Calu3 (cell line): ENCODE results near the gene ELL2. TPM values are rescaled to one million over a fixed set of nuclear protein-coding genes. Genes with fewer than 3 reads are reported as not detected.

ENCODE experiments used
- BruUV-seq: library from RNA; stranded (reverse); fragments of 400-500 nt; replicated peaks from 2 replicates; lab custom pipeline; 2021; lab: Mats Ljungman, UMichigan
- CTCF ChIA-PET: fragments of 300-600 bp; sonication (Branson Sonifier 250); formaldehyde crosslinking; loops from one replicate; lab custom pipeline; 2022; ENCODE audit warnings: antibody characterized with exemption; lab: Charles Lee
- DNase-seq: peaks from one replicate; pipeline ENCODE4 v3.0.0; 2022
- H3K27ac Mint-ChIP-seq: one replicate; pipeline ENCODE4 v1.8.0; 2022; ENCODE audit warnings: mixed read lengths; ENCODE audit not compliant: unreplicated experiment
- H3K27me3 Mint-ChIP-seq: one replicate; pipeline ENCODE4 v1.8.0; 2022; ENCODE audit warnings: mixed read lengths; ENCODE audit not compliant: unreplicated experiment
- H3K36me3 Mint-ChIP-seq: one replicate; pipeline ENCODE4 v1.8.0; 2022; ENCODE audit warnings: mild to moderate bottlenecking, moderate library complexity, mixed read lengths; ENCODE audit not compliant: insufficient read depth, unreplicated experiment
- H3K4me1 Mint-ChIP-seq: one replicate; pipeline ENCODE4 v1.8.0; 2022; ENCODE audit warnings: mild to moderate bottlenecking, low read depth, mixed read lengths; ENCODE audit not compliant: unreplicated experiment
- H3K4me3 Mint-ChIP-seq: one replicate; pipeline ENCODE4 v1.8.0; 2022; ENCODE audit warnings: mild to moderate bottlenecking, low read depth, moderate library complexity, mixed read lengths; ENCODE audit not compliant: unreplicated experiment
- H3K9me3 Mint-ChIP-seq: one replicate; pipeline ENCODE4 v1.8.0; 2022; ENCODE audit warnings: low read depth, mixed read lengths; ENCODE audit not compliant: unreplicated experiment
- CTCF ChIP-seq: fragments of 200-600 bp; IDR thresholded peaks from one replicate; pipeline ENCODE4 v1.8.0; 2022; ENCODE audit warnings: antibody characterized with exemption; ENCODE audit not compliant: unreplicated experiment
- intact Hi-C: fragments of 100-400 bp; cut with micrococcal nuclease; formaldehyde crosslinking; loops from one replicate; pipeline ENCODE4 v1.10.0; 2022; ENCODE audit not compliant: unreplicated experiment
- total RNA-seq: library from RNA; stranded (reverse); gene quantifications from 2 replicates; pipeline ENCODE4 v1.2.3, GENCODE V29; 2022

Gene ELL2
- total RNA-seq, 1 experiment from 2014 or later: 57.7 TPM

GRCh38 chr5:95840956-95841705, 120.5 kb downstream of the ELL2 start:
- no peak for DNase-seq
- H3K4me1 Mint-ChIP-seq: peaks cover 45% of the 10 kb centered on the region
- no peak for TF ChIP-seq CTCF
- H3K27me3 Mint-ChIP-seq: no peaks in the 10 kb centered on the region
- no peak overlapping the region for H3K4me3 Mint-ChIP-seq
- intact Hi-C loops: no loop called here
- H3K9me3 Mint-ChIP-seq: no peaks in the 10 kb centered on the region
- H3K36me3 Mint-ChIP-seq: peaks cover 5% of the 10 kb centered on the region
- BruUV-seq: no TSS peak
- CTCF ChIA-PET: interaction anchor here (0.6 to 2.8 kb wide), 3 partner anchors 13 to 418 kb away, joined by 3 to 15 read pairs (median 3); no protein-coding TSS in a partner anchor
- H3K27ac Mint-ChIP-seq: no peak overlapping the region

GRCh38 chr5:95839658-95840057, 122.0 kb downstream of the ELL2 start:
- no TSS peak for BruUV-seq
- peak overlapping the region; percentile 68 for H3K27ac Mint-ChIP-seq
- no peak for TF ChIP-seq CTCF
- no peaks in the 10 kb centered on the region for H3K9me3 Mint-ChIP-seq
- H3K36me3 Mint-ChIP-seq: peaks cover 17% of the 10 kb centered on the region
- intact Hi-C loops: loop anchor here (5.0 kb wide), 1 partner anchor 37 kb away; no protein-coding TSS in a partner anchor
- CTCF ChIA-PET: interaction anchor here (1.0 to 2.8 kb wide), 5 partner anchors 9 to 193 kb away, joined by 3 to 15 read pairs (median 5); partner anchors contain the start of gene RFESD
- DNase-seq: no peak
- no peaks in the 10 kb centered on the region for H3K27me3 Mint-ChIP-seq
- H3K4me1 Mint-ChIP-seq: peaks cover 58% of the 10 kb centered on the region
- no peak overlapping the region for H3K4me3 Mint-ChIP-seq

GRCh38 chr5:95838556-95838955, 123.1 kb downstream of the ELL2 start:
- DNase-seq: no peak
- no peak overlapping the region for H3K4me3 Mint-ChIP-seq
- TF ChIP-seq CTCF: no peak
- peaks cover 23% of the 10 kb centered on the region for H3K36me3 Mint-ChIP-seq
- BruUV-seq: no TSS peak
- H3K4me1 Mint-ChIP-seq: peaks cover 67% of the 10 kb centered on the region
- CTCF ChIA-PET: interaction anchor here (2.8 kb wide), 1 partner anchor 57 kb away, joined by 15 read pairs; no protein-coding TSS in a partner anchor
- H3K27ac Mint-ChIP-seq: no peak overlapping the region
- intact Hi-C loops: loop anchor here (5.0 kb wide), 1 partner anchor 36 kb away; no protein-coding TSS in a partner anchor
- no peaks in the 10 kb centered on the region for H3K27me3 Mint-ChIP-seq
- no peaks in the 10 kb centered on the region for H3K9me3 Mint-ChIP-seq

GRCh38 chr5:95838001-95838520, 123.6 kb downstream of the ELL2 start:
- H3K4me1 Mint-ChIP-seq: peaks cover 67% of the 10 kb centered on the region

More at GRCh38 chr5:95838001-95838520, 123.6 kb downstream of the ELL2 start:
- peaks cover 18% of the 10 kb centered on the region for H3K36me3 Mint-ChIP-seq
- TF ChIP-seq CTCF: no peak
- no peak overlapping the region for H3K4me3 Mint-ChIP-seq
- no peaks in the 10 kb centered on the region for H3K9me3 Mint-ChIP-seq
- intact Hi-C loops: loop anchor here (5.0 kb wide), 1 partner anchor 36 kb away; no protein-coding TSS in a partner anchor
- BruUV-seq: no TSS peak
- DNase-seq: no peak
- CTCF ChIA-PET: interaction anchor here (0.5 kb wide), 1 partner anchor 656 kb away, joined by 3 read pairs; no protein-coding TSS in a partner anchor
- no peaks in the 10 kb centered on the region for H3K27me3 Mint-ChIP-seq
- H3K27ac Mint-ChIP-seq: no peak overlapping the region
